Stimulated activated naive CD8-positive, alpha-beta T cell treated with anti-CD3 and anti-CD28 coated beads, Interleukin-15, amount 100 ng/mL, for 72 hours (primary cell): Measurements from ENCODE around the gene SIGLEC14.
"Not testable (repeated sequence)": the region's sequence is repeated elsewhere in the genome, so short reads cannot be mapped to it uniquely, and the experiment has no call there.

Experiments used
- ATAC-seq: fragments of 150-1000 bp; cut with Tn5 transposase; 2 replicates; pipeline ENCODE4 v1.10.0; 2021; ENCODE audit warnings: mild to moderate bottlenecking, moderate library complexity
- DNase-seq, 2 donors: peaks; one replicate each; pipeline ENCODE4 v3.0.0; 2021 to 2022
- H3K27ac Mint-ChIP-seq, 2 donors: one replicate each; pipeline ENCODE4 v1.8.0; 2022; ENCODE audit warnings: mild to moderate bottlenecking in 2 of 2, mixed read lengths in 2 of 2, moderate library complexity in 2 of 2
- H3K27me3 Mint-ChIP-seq: one replicate; pipeline ENCODE4 v1.8.0; 2022; ENCODE audit warnings: mixed read lengths
- H3K4me1 Mint-ChIP-seq: one replicate; pipeline ENCODE4 v1.8.0; 2022; ENCODE audit warnings: mild to moderate bottlenecking, mixed read lengths
- H3K4me3 Mint-ChIP-seq, 2 donors: one replicate each; pipeline ENCODE4 v1.8.0; 2022; ENCODE audit warnings: mild to moderate bottlenecking in 2 of 2, mixed read lengths in 2 of 2, moderate library complexity in 1 of 2
- H3K9me3 Mint-ChIP-seq, 2 donors: one replicate each; pipeline ENCODE4 v1.8.0; 2022; ENCODE audit warnings: mixed read lengths in 2 of 2

The SIGLEC14 gene

GRCh38 chr19:51646730-51647129, at the start of gene SIGLEC14:
Gene SIGLEC14, minus strand, starts transcription at chr19:51646825. Its CDS starts 66 bp downstream, at chr19:51646759.
- not testable (repeated sequence) for H3K4me3 Mint-ChIP-seq, H3K27ac Mint-ChIP-seq, H3K4me1 Mint-ChIP-seq, DNase-seq, ATAC-seq, H3K9me3 Mint-ChIP-seq
- peaks cover 52% of the 10 kb centered on the region for H3K27me3 Mint-ChIP-seq

GRCh38 chr19:51695702-51696315, 49.2 kb upstream of the SIGLEC14 start:
- Mint-ChIP-seq H3K4me1 (peaks cover 13% of the 10 kb centered on the region), H3K27me3 (no peaks in the 10 kb centered on the region), H3K27ac (no peak overlapping the region), H3K9me3 (no peaks in the 10 kb centered on the region), H3K4me3 (no peak overlapping the region)
- DNase-seq, result no peak
- no peak for ATAC-seq

- H3K4me1 Mint-ChIP-seq, result peaks cover 18% of the 10 kb centered on the region
- no peaks in the 10 kb centered on the region for H3K27me3 Mint-ChIP-seq
- H3K9me3 Mint-ChIP-seq, result no peaks in the 10 kb centered on the region
- H3K27ac Mint-ChIP-seq, result no peak overlapping the region
- DNase-seq (no peak), ATAC-seq (no peak)
- H3K4me3 Mint-ChIP-seq, result no peak overlapping the region
Measured at GRCh38 chr19:51695088-51695487, 48.5 kb upstream of the SIGLEC14 start.

- no peak overlapping the region for H3K27ac Mint-ChIP-seq
- H3K4me1 Mint-ChIP-seq, result peaks cover 22% of the 10 kb centered on the region
- H3K4me3 Mint-ChIP-seq, result no peak overlapping the region
- no peak for ATAC-seq
- H3K27me3 Mint-ChIP-seq, result no peaks in the 10 kb centered on the region
- no peak for DNase-seq
- no peaks in the 10 kb centered on the region for H3K9me3 Mint-ChIP-seq
Measured at GRCh38 chr19:51694318-51695085, 47.9 kb upstream of the SIGLEC14 start.

DNA sequence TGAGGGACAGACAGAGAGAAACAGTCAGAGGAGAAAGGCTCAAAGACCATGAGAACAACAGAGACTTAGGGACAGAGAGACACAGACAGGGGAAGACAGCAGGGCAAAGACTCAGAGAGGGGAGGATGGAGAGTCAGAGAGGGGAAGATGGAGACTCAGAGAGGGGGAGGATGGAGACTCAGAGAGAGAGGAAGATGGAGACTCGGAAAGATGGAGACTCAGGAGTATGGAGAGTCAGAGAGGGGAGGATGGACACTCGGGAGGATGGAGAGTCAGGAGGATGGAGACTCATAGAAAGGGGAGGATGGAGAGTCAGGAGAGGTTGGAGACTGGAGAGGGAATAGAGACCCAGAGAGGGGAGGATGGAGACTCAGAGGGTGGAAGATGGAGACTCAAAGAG, 47.2 kb upstream of the SIGLEC14 start:
- DNase-seq (no peak), ATAC-seq (no peak)
- no peak overlapping the region for H3K27ac Mint-ChIP-seq
- no peaks in the 10 kb centered on the region for H3K9me3 Mint-ChIP-seq
- peaks cover 24% of the 10 kb centered on the region for H3K4me1 Mint-ChIP-seq
- H3K4me3 Mint-ChIP-seq, result no peak overlapping the region
- peaks cover 2% of the 10 kb centered on the region for H3K27me3 Mint-ChIP-seq

- Mint-ChIP-seq H3K9me3 (no peaks in the 10 kb centered on the region), H3K4me1 (peaks cover 29% of the 10 kb centered on the region), H3K4me3 (no peak within 1 kb of the TSS), H3K27me3 (peaks cover 8% of the 10 kb centered on the region), H3K27ac (peak within 1 kb of the TSS in 1 of 2 donors; percentile 21)
- DNase-seq (no peak), ATAC-seq (no peak)
Measured at GRCh38 chr19:51693260-51693659, 46.6 kb upstream of the SIGLEC14 start, which contains the start of gene SPACA6. Gene SPACA6, plus strand, starts transcription at chr19:51693330. Its CDS starts 197 bp downstream, at chr19:51693527.

GRCh38 chr19:51692468-51692867, 45.8 kb upstream of the SIGLEC14 start:
- DNase-seq, result no peak
- peaks cover 36% of the 10 kb centered on the region for H3K4me1 Mint-ChIP-seq
- H3K4me3 Mint-ChIP-seq, result no peak overlapping the region
- H3K27ac Mint-ChIP-seq, result no peak overlapping the region
- H3K9me3 Mint-ChIP-seq, result no peaks in the 10 kb centered on the region
- ATAC-seq, result no peak
- H3K27me3 Mint-ChIP-seq, result peaks cover 16% of the 10 kb centered on the region

GRCh38 chr19:51691584-51692428, 45.2 kb upstream of the SIGLEC14 start:
- Mint-ChIP-seq H3K9me3 (no peaks in the 10 kb centered on the region), H3K27ac (peak overlapping the region in 1 of 2 donors; percentile 82), H3K4me1 (peaks cover 36% of the 10 kb centered on the region), H3K4me3 (peak overlapping the region; percentile 32 to 71), H3K27me3 (peaks cover 18% of the 10 kb centered on the region)
- DNase-seq, result no peak
- ATAC-seq, result no peak

DNA sequence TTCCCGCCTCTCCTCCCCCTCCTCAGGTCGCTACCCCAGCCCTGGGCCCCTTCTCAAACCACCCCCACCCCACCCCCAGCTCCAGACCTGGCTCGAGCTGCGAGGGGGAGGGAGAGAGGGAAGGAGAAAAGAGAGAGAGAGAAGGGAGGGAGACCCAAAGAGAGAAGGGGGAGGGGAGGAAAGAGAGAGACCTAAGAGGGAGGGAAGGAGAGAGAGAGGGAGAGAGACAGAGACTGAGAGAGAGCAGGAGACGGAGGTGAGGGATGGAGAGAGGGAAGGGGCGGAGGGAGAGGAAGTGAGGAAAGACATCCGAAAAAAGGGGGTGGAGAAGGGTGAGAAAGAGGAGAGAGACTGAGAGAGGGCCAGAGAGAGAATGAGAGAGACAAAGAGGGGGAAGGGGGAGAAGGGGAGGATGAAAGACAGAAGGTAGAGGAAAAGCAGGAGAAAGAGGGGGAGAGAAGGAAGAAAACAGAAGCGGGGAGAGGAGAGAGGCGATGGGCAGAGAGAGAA, 44.5 kb upstream of the SIGLEC14 start:
- Mint-ChIP-seq H3K27ac (peak overlapping the region; percentile 10 to 82), H3K27me3 (peaks cover 18% of the 10 kb centered on the region), H3K9me3 (peaks cover 0 to under 1% of the 10 kb centered on the region in 2 donors), H3K4me3 (peak overlapping the region; percentile 32 to 71), H3K4me1 (peaks cover 36% of the 10 kb centered on the region)
- ATAC-seq, result peak; percentile 2
- no peak for DNase-seq

GRCh38 chr19:51690454-51691073, 43.9 kb upstream of the SIGLEC14 start:
- H3K9me3 Mint-ChIP-seq, result peaks cover 0 to 6% of the 10 kb centered on the region in 2 donors

DNA sequence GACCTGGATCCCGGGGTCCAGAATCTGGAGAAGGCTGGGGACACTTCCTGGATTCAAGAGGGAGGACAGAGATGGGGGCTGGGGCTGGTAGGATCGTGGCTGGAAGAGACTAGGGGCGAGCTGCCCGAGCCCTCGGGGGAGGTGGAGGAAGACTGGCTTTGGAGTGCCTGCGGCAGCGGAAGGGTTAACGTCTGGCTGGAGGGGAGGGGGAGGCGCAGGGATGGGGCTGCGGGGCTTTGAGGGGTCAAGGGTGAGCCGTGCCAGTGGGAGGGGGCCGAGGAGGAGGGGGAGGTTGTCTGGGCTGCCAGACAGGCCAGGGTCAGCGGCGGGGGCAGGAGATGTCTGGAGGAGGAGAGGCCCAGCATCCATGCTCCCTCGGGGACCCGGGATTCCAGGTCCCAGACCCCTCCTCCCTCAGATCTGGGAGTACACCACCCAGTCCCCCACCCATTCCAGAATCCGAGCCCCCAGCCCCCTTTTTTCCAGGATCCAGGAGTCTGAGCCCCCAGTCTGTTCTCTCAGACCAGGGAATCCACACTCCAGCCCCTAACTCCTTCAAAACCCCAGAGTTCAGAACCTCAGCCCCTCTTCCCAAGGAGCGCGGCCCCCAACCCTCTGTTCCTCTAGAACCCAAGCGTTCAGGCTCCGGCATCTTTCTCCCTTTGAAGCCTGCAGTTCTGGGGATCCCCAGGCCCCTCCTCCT, 43.3 kb upstream of the SIGLEC14 start:
- Mint-ChIP-seq H3K27ac (peak overlapping the region; percentile 78 to 93), H3K27me3 (peaks cover 18% of the 10 kb centered on the region), H3K9me3 (peaks cover 2 to 11% of the 10 kb centered on the region in 2 donors), H3K4me1 (peaks cover 36% of the 10 kb centered on the region), H3K4me3 (peak overlapping the region; percentile 93)
- DNase-seq, result no peak
- ATAC-seq, result no peak

More at GRCh38 chr19:51690454-51691073, 43.9 kb upstream of the SIGLEC14 start:
- peak; percentile 89 for ATAC-seq
- Mint-ChIP-seq H3K27ac (peak overlapping the region; percentile 31 to 93), H3K27me3 (peaks cover 18% of the 10 kb centered on the region), H3K4me3 (peak overlapping the region; percentile 93), H3K4me1 (peaks cover 36% of the 10 kb centered on the region)
- DNase-seq, result peak; percentile 55 to 80

GRCh38 chr19:51688671-51689571, 42.3 kb upstream of the SIGLEC14 start:
- DNase-seq, result no peak
- peaks cover 36% of the 10 kb centered on the region for H3K4me1 Mint-ChIP-seq
- H3K9me3 Mint-ChIP-seq, result peaks cover 6 to 21% of the 10 kb centered on the region in 2 donors
- H3K4me3 Mint-ChIP-seq, result peak overlapping the region; percentile 73 to 85
- ATAC-seq, result peak; percentile 13
- peaks cover 18% of the 10 kb centered on the region for H3K27me3 Mint-ChIP-seq
- peak overlapping the region in 1 of 2 donors; percentile 72 for H3K27ac Mint-ChIP-seq

GRCh38 chr19:51687791-51688670, 41.4 kb upstream of the SIGLEC14 start:
- Mint-ChIP-seq H3K4me1 (peaks cover 36% of the 10 kb centered on the region), H3K27ac (no peak overlapping the region), H3K4me3 (peak overlapping the region; percentile 73 to 85), H3K27me3 (peaks cover 18% of the 10 kb centered on the region), H3K9me3 (peaks cover 9 to 24% of the 10 kb centered on the region in 2 donors)
- ATAC-seq (no peak), DNase-seq (no peak)
